ENCODE results near the gene ITFG2. TPM values are rescaled to one million over a fixed set of nuclear protein-coding genes. Genes with fewer than 3 reads are reported as not detected.

The ITFG2 gene
- polyA plus RNA-seq, 3 donors from 2014 or later: 39.5 to 83.0 (median 60.4) TPM

DNA sequence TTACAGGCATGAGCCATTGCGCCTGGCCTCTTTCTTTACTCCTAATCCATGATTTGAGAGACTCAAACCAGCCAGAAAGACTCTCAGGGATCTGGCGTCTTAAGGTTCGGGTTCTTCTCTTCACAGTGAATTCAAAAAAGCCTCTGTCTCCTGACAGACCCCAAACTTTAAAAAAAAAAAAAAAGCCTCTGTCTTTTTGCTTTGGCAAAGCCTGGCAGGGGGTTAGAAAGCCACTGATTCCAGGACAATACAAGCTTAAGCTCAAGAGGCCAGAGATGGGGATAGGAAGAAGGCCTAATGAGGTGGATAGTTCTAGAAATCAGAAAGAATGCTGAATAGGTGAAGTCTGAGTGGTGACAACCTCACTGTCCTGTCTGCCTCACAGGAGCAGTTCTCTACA lies 13.6 kb downstream of the ITFG2 start:
- peaks cover 0 to 2% (median 0%) of the 10 kb centered on the region in 3 donors for H3K27me3 Mint-ChIP-seq (ENCODE audit: low read depth in 3 of 3)
- H3K9me3 Mint-ChIP-seq: peaks cover 0 to 2% (median 0%) of the 10 kb centered on the region in 6 donors
- DNase-seq: no peak
- H3K4me3 Mint-ChIP-seq: no peak overlapping the region
- no peaks in the 10 kb centered on the region for H3K4me1 Mint-ChIP-seq
- peaks cover 30 to 70% (median 31%) of the 10 kb centered on the region in 3 donors for H3K36me3 Mint-ChIP-seq
- H3K27ac Mint-ChIP-seq: no peak overlapping the region

DNA sequence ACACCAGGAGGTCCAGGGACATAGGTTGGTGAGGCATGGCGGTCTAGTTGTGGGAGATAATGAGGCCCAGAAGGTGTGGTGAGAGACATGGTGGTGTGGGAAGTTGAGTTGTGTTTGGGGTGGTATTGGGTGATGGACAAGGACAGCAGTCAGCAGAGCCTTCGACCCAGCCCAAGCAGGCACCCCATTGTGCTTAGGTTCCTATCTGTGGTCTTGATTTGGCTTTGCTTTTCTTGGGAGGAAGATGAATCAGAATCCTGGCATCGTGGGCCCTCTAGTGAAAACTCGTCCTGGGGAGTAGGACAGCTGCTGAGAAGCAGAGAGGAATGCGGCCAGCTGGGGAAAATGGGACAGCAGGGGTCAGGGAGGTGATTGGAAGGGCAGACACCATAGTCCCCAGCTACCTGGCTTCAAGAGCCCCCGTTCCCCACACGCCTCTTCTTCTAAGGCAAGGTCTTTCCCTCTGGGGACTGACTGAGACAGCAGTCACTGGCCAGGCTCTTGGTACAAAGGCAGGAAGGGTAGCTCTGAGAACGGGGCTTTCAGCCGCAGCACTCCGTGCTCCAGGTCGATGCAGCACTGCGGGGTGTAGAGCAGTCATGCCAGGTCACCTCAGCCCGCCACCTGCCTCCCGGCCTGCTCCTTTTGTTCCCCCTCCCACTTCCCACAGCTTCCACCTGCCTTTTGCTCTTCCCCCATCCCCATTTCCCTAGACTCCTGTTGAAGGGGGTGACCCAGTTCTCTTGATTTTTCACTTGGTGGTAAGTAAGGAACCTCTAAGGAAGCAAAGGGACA lies 14.4 kb downstream of the ITFG2 start:
- H3K36me3 Mint-ChIP-seq: peaks cover 29 to 70% (median 35%) of the 10 kb centered on the region in 3 donors
- peaks cover 0 to 2% (median 0%) of the 10 kb centered on the region in 6 donors for H3K9me3 Mint-ChIP-seq
- no peak overlapping the region for H3K4me3 Mint-ChIP-seq
- no peaks in the 10 kb centered on the region for H3K4me1 Mint-ChIP-seq
- peak overlapping the region in 1 of 6 donors; percentile 49 for H3K27ac Mint-ChIP-seq
- peaks cover 0 to 1% (median 0%) of the 10 kb centered on the region in 3 donors for H3K27me3 Mint-ChIP-seq (ENCODE audit: low read depth in 3 of 3)
- no peak for DNase-seq

DNA sequence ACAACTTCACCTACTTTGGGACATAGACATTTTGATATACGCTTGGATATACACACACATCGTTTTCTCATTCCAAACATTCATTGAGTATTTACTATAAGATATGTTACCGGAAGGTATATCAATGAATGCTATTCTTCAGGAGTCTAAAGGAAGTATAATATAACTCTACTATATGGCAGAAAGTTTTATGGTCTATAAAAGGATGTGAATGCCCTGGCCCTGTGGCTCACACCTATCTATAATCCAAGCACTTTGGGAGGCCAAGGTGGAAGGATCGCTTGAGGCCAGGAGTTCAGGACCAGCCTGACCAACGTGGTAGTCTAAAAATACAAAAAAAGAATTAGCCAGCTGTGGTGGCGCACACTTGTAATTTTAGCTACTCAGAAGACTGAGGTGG lies 16.8 kb downstream of the ITFG2 start:
- peaks cover 0 to 1% (median 0%) of the 10 kb centered on the region in 3 donors for H3K27me3 Mint-ChIP-seq (ENCODE audit: low read depth in 3 of 3)
- DNase-seq: no peak
- H3K36me3 Mint-ChIP-seq: peaks cover 15 to 49% (median 36%) of the 10 kb centered on the region in 3 donors
- H3K4me1 Mint-ChIP-seq: no peaks in the 10 kb centered on the region
- peaks cover 0 to 2% (median 0%) of the 10 kb centered on the region in 6 donors for H3K9me3 Mint-ChIP-seq
- no peak overlapping the region for H3K27ac Mint-ChIP-seq
- no peak overlapping the region for H3K4me3 Mint-ChIP-seq

DNA sequence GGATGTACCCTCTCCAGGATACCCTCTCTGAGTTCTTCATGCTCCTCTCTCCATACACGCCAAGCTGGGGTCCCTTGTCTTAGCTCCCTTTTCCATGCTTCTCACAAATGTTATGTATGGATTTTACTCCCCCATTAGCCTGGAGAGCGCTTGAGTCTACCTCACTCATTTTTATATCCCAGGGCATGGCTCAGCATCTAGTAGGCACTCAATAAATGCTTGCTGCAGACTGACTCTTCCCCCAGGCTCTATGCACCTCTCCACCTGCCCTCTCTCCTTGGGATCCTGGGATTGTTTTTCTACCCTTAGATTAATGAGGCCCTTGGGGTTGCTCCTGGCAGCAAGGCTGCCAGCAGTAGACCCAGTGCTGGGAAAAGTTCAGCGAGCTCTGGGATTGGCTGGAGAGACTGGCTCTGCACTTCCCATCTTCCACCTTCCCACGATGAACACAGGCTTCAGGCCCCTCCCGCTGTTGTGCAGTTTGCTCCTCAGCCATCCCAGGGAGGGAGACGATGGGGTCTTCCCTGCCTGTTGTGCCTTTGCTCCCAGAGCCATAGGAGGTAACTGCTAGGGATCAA lies 20.2 kb downstream of the ITFG2 start:
- DNase-seq: no peak
- Mint-ChIP-seq H3K4me3 (no peak overlapping the region), H3K27ac (peak overlapping the region in 3 of 6 donors; percentile 17 to 53 (median 26)), H3K4me1 (peaks cover 2 to 6% of the 10 kb centered on the region in 2 donors), H3K36me3 (peaks cover 9 to 30% (median 24%) of the 10 kb centered on the region in 3 donors), H3K27me3 (ENCODE audit: low read depth in 3 of 3) (peaks cover 0 to 5% (median 1%) of the 10 kb centered on the region in 3 donors), H3K9me3 (no peaks in the 10 kb centered on the region)

DNA sequence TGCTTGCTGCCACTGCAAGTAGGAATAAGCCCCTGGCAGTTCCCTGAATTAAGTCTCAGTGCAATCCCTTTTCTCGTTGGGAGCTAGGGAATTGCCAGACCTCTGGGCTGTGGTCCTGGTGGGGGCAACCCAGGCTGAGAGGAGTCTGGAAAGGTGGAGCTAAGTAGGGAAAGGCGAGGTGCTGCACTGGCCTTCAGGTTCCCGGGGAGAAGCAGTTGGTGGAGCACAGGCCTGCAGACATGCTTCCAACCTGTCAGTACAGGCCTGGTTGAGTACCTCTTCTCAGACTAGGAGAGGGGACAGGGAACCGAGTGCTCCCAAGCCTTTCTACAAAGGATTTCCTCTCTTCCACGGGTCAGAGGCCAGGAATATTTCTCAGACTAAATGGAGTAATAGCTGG lies 20.9 kb downstream of the ITFG2 start:
- Mint-ChIP-seq H3K4me3 (no peak overlapping the region), H3K36me3 (peaks cover 14 to 24% (median 21%) of the 10 kb centered on the region in 3 donors), H3K27ac (no peak overlapping the region), H3K9me3 (no peaks in the 10 kb centered on the region), H3K4me1 (peaks cover 2 to 6% of the 10 kb centered on the region in 2 donors), H3K27me3 (ENCODE audit: low read depth in 3 of 3) (peaks cover 0 to 5% (median 1%) of the 10 kb centered on the region in 3 donors)
- no peak for DNase-seq

DNA sequence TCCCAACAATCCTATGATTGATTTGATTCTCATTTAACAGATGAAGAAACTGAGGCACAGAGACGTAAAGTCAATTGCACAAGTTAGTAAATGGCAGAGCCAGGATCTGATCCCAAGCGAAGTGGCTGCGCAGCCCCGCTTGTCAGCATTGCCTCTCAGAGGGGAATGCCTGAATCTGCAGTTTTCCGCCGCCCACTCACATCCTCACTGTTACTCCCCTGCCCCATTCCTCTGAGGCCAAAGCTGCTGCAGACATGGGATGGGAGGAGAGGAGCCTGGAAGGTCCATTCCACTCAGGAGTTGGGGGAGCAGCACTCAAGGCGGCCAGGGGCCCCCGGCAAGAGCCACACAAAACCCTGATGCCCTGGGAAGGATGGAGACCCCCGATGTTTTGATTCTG lies 21.3 kb downstream of the ITFG2 start:
- H3K9me3 Mint-ChIP-seq: no peaks in the 10 kb centered on the region
- H3K4me3 Mint-ChIP-seq: no peak overlapping the region
- peaks cover 0 to 5% (median 1%) of the 10 kb centered on the region in 3 donors for H3K27me3 Mint-ChIP-seq (ENCODE audit: low read depth in 3 of 3)
- H3K36me3 Mint-ChIP-seq: peaks cover 15 to 21% (median 18%) of the 10 kb centered on the region in 3 donors
- no peak overlapping the region for H3K27ac Mint-ChIP-seq
- no peak for DNase-seq
- peaks cover 2 to 6% of the 10 kb centered on the region in 2 donors for H3K4me1 Mint-ChIP-seq

DNA sequence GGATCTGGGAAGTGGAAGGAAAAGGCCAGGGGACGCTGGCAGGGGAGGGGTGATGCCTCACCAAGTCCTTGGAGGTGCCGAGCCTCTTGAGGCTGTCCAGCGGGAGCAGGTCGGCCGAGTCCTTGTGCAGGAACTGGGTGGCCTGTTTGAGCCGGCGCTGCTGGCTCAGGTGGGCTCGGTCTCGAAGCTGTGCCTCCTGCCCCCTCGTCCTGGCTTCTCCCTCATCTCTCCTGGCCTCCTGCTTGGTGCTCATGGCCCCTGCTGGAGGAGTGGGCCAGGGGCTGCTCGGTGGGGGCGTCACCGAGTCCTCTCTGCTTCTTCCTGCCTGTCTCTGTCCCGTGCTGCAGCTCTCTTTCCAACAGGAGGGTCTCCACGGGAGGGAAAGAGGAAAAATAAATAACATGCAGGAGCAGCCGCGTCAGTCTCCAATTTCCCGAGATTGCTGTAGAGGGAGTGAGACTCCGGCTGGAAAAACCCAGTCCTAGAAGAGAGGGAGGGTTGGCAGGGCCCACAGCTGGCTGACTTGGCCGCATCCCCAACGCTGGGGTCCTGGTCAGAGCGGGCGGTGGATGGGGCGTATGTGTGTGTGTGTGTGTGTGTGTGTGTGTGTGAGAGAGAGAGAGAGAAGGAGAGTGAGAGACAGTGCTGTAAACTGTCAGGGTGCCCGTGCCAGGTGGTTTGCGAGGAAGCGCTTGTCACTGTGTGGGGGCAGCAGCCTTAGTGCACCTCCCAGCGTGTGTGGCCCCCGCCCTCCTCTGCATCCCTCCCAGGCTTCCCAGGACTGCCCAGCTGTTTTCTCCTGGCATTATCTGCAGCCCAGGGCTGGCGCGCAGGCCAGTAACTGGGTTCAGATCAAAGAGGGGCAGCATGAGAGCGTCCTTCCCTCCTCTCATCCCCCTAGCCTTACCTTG lies 22.4 kb downstream of the ITFG2 start, which contains the start of gene NRIP2:
Gene NRIP2, minus strand, starts transcription at position 455 of the 911 bp plus-strand sequence. Its CDS starts 52 bp downstream, at position 403.
- Mint-ChIP-seq H3K27me3 (ENCODE audit: low read depth in 3 of 3) (peaks cover 0 to 5% (median 1%) of the 10 kb centered on the region in 3 donors), H3K4me3 (no peak within 1 kb of the TSS), H3K36me3 (peaks cover 18 to 23% (median 18%) of the 10 kb centered on the region in 3 donors), H3K9me3 (no peaks in the 10 kb centered on the region), H3K27ac (peak within 1 kb of the TSS in 1 of 6 donors; percentile 57), H3K4me1 (peaks cover 2 to 6% of the 10 kb centered on the region in 2 donors)
- no peak for DNase-seq

DNA sequence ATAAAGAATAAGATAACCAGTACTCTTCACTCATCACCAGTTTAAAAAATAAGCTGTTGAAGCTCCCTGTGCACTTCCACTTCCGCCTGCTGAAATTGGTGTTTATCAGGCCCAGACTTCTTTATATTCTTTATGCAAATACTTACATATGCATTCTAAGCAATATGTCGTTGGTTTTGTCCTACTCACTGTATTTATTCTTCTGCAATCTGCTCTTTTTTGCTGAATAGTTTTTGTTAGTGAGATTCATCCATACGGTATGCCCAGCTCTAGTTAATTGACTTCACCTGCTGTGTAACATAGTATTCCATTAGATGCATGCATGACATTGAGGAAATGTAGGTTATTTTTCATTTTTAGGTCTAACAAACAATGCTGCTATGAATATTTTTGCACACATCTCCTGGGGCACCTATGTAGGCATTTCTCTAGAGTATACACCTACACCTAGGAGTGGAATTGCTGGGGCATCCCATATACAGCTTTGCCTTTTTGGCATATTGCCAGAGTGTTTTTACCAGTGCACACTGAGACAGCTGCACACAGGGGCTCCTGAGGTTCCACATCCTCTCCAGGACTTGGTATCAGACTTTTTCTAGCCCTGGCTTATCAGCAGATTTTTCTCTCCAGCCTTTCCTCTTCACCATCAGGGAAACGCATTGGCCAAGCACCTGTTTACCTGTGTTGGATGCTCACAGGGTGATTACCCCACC lies 23.4 kb downstream of the ITFG2 start:
- H3K4me3 Mint-ChIP-seq: no peak overlapping the region
- H3K4me1 Mint-ChIP-seq: peaks cover 2 to 6% of the 10 kb centered on the region in 2 donors
- H3K27me3 Mint-ChIP-seq (ENCODE audit: low read depth in 3 of 3): peaks cover 0 to 5% (median 0%) of the 10 kb centered on the region in 3 donors
- peaks cover 18 to 21% (median 20%) of the 10 kb centered on the region in 3 donors for H3K36me3 Mint-ChIP-seq
- no peaks in the 10 kb centered on the region for H3K9me3 Mint-ChIP-seq
- DNase-seq: no peak
- no peak overlapping the region for H3K27ac Mint-ChIP-seq

DNA sequence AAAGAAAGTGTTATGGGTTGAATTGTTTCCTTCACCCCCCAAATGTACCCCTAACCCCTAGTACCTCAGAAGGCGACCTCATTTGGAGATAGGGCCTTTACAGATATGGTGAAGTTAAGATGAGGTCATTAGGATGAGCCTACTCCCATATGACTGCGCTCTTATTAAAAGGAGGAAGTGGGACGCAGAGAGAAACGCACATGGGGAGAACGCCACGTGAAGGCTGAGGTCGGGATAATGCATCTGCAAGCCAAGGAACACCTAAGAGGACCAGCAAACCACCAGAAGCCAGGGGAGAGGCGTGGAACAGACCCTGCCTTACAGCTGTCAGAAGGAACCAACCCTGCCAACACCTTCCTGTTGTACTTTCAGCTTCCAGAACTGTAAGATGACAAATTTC lies 24.1 kb downstream of the ITFG2 start:
- no peak overlapping the region for H3K4me3 Mint-ChIP-seq
- no peak for DNase-seq
- H3K27ac Mint-ChIP-seq: no peak overlapping the region
- H3K27me3 Mint-ChIP-seq (ENCODE audit: low read depth in 3 of 3): peaks cover 0 to 5% (median 0%) of the 10 kb centered on the region in 3 donors
- peaks cover 17 to 18% (median 18%) of the 10 kb centered on the region in 3 donors for H3K36me3 Mint-ChIP-seq
- H3K4me1 Mint-ChIP-seq: peaks cover 2 to 6% of the 10 kb centered on the region in 2 donors
- no peaks in the 10 kb centered on the region for H3K9me3 Mint-ChIP-seq

DNA sequence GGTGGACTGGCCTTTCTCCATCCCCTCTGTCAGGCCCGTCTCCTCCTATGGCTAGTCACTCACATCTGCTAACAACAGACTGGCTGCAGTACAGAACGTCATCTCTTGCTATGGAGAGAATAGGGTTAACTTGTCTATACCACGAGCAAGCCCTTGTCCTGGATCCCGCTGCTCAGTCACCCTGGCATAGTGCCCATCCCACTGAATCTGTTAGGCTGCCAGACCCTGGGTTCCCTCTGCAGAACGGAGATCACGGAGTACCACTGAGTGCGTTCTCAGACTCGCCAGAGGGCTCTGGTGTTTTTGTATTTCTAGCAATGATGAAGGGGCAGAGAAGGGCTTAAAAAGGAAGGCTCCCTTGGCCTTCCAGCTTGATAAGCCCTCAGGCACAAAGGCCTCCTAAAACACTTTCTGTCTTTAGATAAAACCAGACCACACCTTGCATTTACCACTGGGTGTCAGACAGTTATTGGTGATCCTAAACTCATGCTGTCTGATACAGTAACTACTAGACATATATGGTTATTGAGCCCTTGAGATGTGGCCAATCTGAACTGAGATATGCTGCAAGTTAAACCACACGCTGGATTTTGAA lies 28.7 kb downstream of the ITFG2 start:
- Mint-ChIP-seq H3K4me1 (no peaks in the 10 kb centered on the region), H3K9me3 (no peaks in the 10 kb centered on the region), H3K27ac (no peak overlapping the region), H3K27me3 (ENCODE audit: low read depth in 3 of 3) (peaks cover 0 to 3% (median 2%) of the 10 kb centered on the region in 3 donors), H3K4me3 (no peak overlapping the region), H3K36me3 (peaks cover 16 to 23% (median 20%) of the 10 kb centered on the region in 3 donors)
- no peak for DNase-seq

DNA sequence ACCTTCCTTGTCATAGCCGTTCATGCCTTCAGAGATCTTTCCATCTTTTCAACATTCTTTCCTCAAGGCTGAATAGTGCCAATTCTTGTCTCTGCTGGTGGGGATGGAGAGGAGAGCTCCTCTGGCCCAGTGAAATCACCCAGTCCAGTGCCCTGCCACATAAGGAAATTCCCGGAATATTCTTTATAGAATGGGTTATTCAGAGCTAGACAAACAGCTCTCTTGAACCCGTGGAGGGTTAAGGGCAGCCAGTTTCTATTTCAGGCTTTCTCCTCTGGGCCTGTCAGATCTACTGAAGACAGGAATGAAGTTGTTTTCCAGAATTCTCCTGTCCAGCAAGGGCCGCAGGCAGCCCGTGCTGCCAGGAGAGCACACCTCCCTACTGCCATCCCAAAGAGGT lies 30.5 kb downstream of the ITFG2 start:
- no peak for DNase-seq

DNA sequence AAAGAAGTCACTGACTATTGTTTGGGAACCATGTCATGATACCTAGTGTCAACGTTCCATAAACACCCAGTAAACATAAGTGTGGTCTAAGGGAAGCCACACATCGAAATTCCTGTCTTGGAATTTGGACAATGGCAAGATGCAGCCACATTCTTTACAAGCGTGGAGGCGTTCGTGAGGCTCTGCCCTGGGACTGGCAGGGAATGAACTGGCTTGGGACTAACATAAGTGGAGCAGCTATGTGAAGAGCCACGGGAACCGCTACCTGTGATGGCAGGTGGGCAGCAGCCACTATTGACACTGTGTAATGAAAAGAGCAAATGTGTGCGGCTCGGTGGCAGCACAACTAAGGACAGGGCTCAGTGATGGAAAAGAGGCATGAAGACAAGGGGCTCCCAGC lies 32.3 kb downstream of the ITFG2 start:
- DNase-seq: no peak
- no peak overlapping the region for H3K4me3 Mint-ChIP-seq
- H3K27me3 Mint-ChIP-seq (ENCODE audit: low read depth in 3 of 3): peaks cover 0 to 2% (median 0%) of the 10 kb centered on the region in 3 donors
- peaks cover 8 to 17% (median 14%) of the 10 kb centered on the region in 3 donors for H3K36me3 Mint-ChIP-seq
- H3K27ac Mint-ChIP-seq: peak overlapping the region in 1 of 6 donors; percentile 47
- no peaks in the 10 kb centered on the region for H3K9me3 Mint-ChIP-seq
- H3K4me1 Mint-ChIP-seq: no peaks in the 10 kb centered on the region

More for the DNA sequence above, 30.5 kb downstream of the ITFG2 start:
- no peak overlapping the region for H3K4me3 Mint-ChIP-seq
- no peaks in the 10 kb centered on the region for H3K4me1 Mint-ChIP-seq
- H3K27me3 Mint-ChIP-seq (ENCODE audit: low read depth in 3 of 3): peaks cover 0 to 2% (median 0%) of the 10 kb centered on the region in 3 donors
- peaks cover 15 to 22% (median 21%) of the 10 kb centered on the region in 3 donors for H3K36me3 Mint-ChIP-seq
- no peaks in the 10 kb centered on the region for H3K9me3 Mint-ChIP-seq
- H3K27ac Mint-ChIP-seq: no peak overlapping the region
